Stimulated activated naive B cell treated with anti-CD40 and anti-IgM and Interleukin-4, amounts not matched to agents 10 μg/mL and 1 μg/mL and 100 μg/mL, for 72 hours (primary cell): Measurements from ENCODE around the gene SIX2.

Experiments
- ATAC-seq, 2 donors: fragments of 150-1000 bp; cut with Tn5 transposase; replicated peaks; 2 replicates each; pipeline ENCODE4 v1.10.0; 2021; ENCODE audit warnings: moderate library complexity in 1 of 2
- DNase-seq: peaks from one replicate; pipeline ENCODE4 v3.0.0; 2021
- H3K27ac Mint-ChIP-seq: one replicate; pipeline ENCODE4 v1.8.0; 2022; ENCODE audit warnings: mild to moderate bottlenecking, mixed read lengths
- H3K27me3 Mint-ChIP-seq, 2 donors: one replicate each; pipeline ENCODE4 v1.8.0; 2022; ENCODE audit warnings: mixed read lengths in 2 of 2
- H3K36me3 Mint-ChIP-seq, 2 donors: one replicate each; pipeline ENCODE4 v1.8.0; 2022; ENCODE audit warnings: mixed read lengths in 2 of 2, mild to moderate bottlenecking in 1 of 2
- H3K4me1 Mint-ChIP-seq, 2 donors: one replicate each; pipeline ENCODE4 v1.8.0; 2022; ENCODE audit warnings: mixed read lengths in 2 of 2, mild to moderate bottlenecking in 1 of 2
- H3K4me3 Mint-ChIP-seq, 2 donors: one replicate each; pipeline ENCODE4 v1.8.0; 2022; ENCODE audit warnings: mild to moderate bottlenecking in 2 of 2, mixed read lengths in 2 of 2, moderate library complexity in 1 of 2
- H3K9me3 Mint-ChIP-seq, 2 donors: one replicate each; pipeline ENCODE4 v1.8.0; 2022; ENCODE audit warnings: mixed read lengths in 2 of 2, mild to moderate bottlenecking in 1 of 2

SIX2 gene

GRCh38 chr2:45011621-45012602, 2.7 kb upstream of the SIX2 start:
- H3K27me3 Mint-ChIP-seq: peaks cover 78 to 93% of the 10 kb centered on the region in 2 donors
- H3K4me1 Mint-ChIP-seq: peaks cover 30 to 58% of the 10 kb centered on the region in 2 donors
- no peak for ATAC-seq
- no peaks in the 10 kb centered on the region for H3K9me3 Mint-ChIP-seq
- DNase-seq: no peak
- H3K27ac Mint-ChIP-seq: no peak overlapping the region
- no peak overlapping the region for H3K4me3 Mint-ChIP-seq
- H3K36me3 Mint-ChIP-seq: no peaks in the 10 kb centered on the region

- ATAC-seq (no peak), DNase-seq (no peak)
- Mint-ChIP-seq H3K27me3 (peaks cover 80 to 93% of the 10 kb centered on the region in 2 donors), H3K36me3 (no peaks in the 10 kb centered on the region), H3K9me3 (no peaks in the 10 kb centered on the region), H3K27ac (no peak overlapping the region), H3K4me1 (peaks cover 35 to 65% of the 10 kb centered on the region in 2 donors), H3K4me3 (peak overlapping the region; percentile 23 to 38)
These were observed 1.9 kb upstream of the SIX2 start for GRCh38 chr2:45011121-45011520.

- peak overlapping the region; percentile 72 for H3K27ac Mint-ChIP-seq
- DNase-seq (no peak), ATAC-seq (no peak)
- no peaks in the 10 kb centered on the region for H3K36me3 Mint-ChIP-seq
- peak overlapping the region; percentile 23 to 88 for H3K4me3 Mint-ChIP-seq
- H3K4me1 Mint-ChIP-seq: peaks cover 35 to 70% of the 10 kb centered on the region in 2 donors
- H3K27me3 Mint-ChIP-seq: peaks cover 77 to 93% of the 10 kb centered on the region in 2 donors
- no peaks in the 10 kb centered on the region for H3K9me3 Mint-ChIP-seq
These were observed 1.4 kb upstream of the SIX2 start for GRCh38 chr2:45010702-45011012.

- peaks cover 76 to 93% of the 10 kb centered on the region in 2 donors for H3K27me3 Mint-ChIP-seq
- ATAC-seq (no peak), DNase-seq (no peak)
- H3K36me3 Mint-ChIP-seq: no peaks in the 10 kb centered on the region
- H3K9me3 Mint-ChIP-seq: no peaks in the 10 kb centered on the region
- H3K27ac Mint-ChIP-seq: peak overlapping the region; percentile 75
- H3K4me1 Mint-ChIP-seq: peaks cover 38 to 75% of the 10 kb centered on the region in 2 donors
- H3K4me3 Mint-ChIP-seq: peak overlapping the region; percentile 84 to 88
These were observed 863 bp upstream of the SIX2 start for GRCh38 chr2:45009928-45010701.

GRCh38 chr2:45008296-45009129, 739 bp downstream of the SIX2 start:
- peak overlapping the region; percentile 54 for H3K27ac Mint-ChIP-seq
- H3K4me3 Mint-ChIP-seq: peak overlapping the region; percentile 74 to 83
- peaks cover 77 to 97% of the 10 kb centered on the region in 2 donors for H3K27me3 Mint-ChIP-seq
- ATAC-seq: peak; percentile 6 to 29
- no peak for DNase-seq
- peaks cover 46 to 83% of the 10 kb centered on the region in 2 donors for H3K4me1 Mint-ChIP-seq
- H3K9me3 Mint-ChIP-seq: no peaks in the 10 kb centered on the region
- no peaks in the 10 kb centered on the region for H3K36me3 Mint-ChIP-seq

GRCh38 chr2:45007961-45008295, 1.3 kb downstream of the SIX2 start:
- DNase-seq (no peak), ATAC-seq (no peak)
- H3K4me3 Mint-ChIP-seq: peak overlapping the region in 1 of 2 donors; percentile 44
- peaks cover 83 to 97% of the 10 kb centered on the region in 2 donors for H3K27me3 Mint-ChIP-seq
- H3K27ac Mint-ChIP-seq: peak overlapping the region; percentile 54
- no peaks in the 10 kb centered on the region for H3K36me3 Mint-ChIP-seq
- no peaks in the 10 kb centered on the region for H3K9me3 Mint-ChIP-seq
- H3K4me1 Mint-ChIP-seq: peaks cover 48 to 83% of the 10 kb centered on the region in 2 donors

GRCh38 chr2:45006942-45007287, 2.3 kb downstream of the SIX2 start:
- H3K27me3 Mint-ChIP-seq: peaks cover 81 to 97% of the 10 kb centered on the region in 2 donors
- H3K27ac Mint-ChIP-seq: no peak overlapping the region
- no peaks in the 10 kb centered on the region for H3K36me3 Mint-ChIP-seq
- ATAC-seq: no peak
- H3K9me3 Mint-ChIP-seq: no peaks in the 10 kb centered on the region
- H3K4me1 Mint-ChIP-seq: peaks cover 43 to 80% of the 10 kb centered on the region in 2 donors
- H3K4me3 Mint-ChIP-seq: no peak overlapping the region
- no peak for DNase-seq

- H3K9me3 Mint-ChIP-seq: no peaks in the 10 kb centered on the region
- no peaks in the 10 kb centered on the region for H3K36me3 Mint-ChIP-seq
- peaks cover 81 to 97% of the 10 kb centered on the region in 2 donors for H3K27me3 Mint-ChIP-seq
- peaks cover 45 to 81% of the 10 kb centered on the region in 2 donors for H3K4me1 Mint-ChIP-seq
- ATAC-seq: no peak
- peak overlapping the region; percentile 6 for H3K27ac Mint-ChIP-seq
- no peak for DNase-seq
- peak overlapping the region; percentile 18 to 33 for H3K4me3 Mint-ChIP-seq
These were observed 3.0 kb downstream of the SIX2 start for GRCh38 chr2:45006041-45006941.

GRCh38 chr2:45005261-45006002, 3.8 kb downstream of the SIX2 start:
- Mint-ChIP-seq H3K27me3 (peaks cover 80 to 97% of the 10 kb centered on the region in 2 donors), H3K9me3 (no peaks in the 10 kb centered on the region), H3K36me3 (no peaks in the 10 kb centered on the region), H3K4me1 (peaks cover 41 to 80% of the 10 kb centered on the region in 2 donors), H3K27ac (peak overlapping the region; percentile 7), H3K4me3 (peak overlapping the region in 1 of 2 donors; percentile 0)
- DNase-seq (no peak), ATAC-seq (no peak)

GRCh38 chr2:45004562-45005191, 4.6 kb downstream of the SIX2 start:
- DNase-seq: no peak
- Mint-ChIP-seq H3K27me3 (peaks cover 79 to 97% of the 10 kb centered on the region in 2 donors), H3K36me3 (no peaks in the 10 kb centered on the region), H3K27ac (peak overlapping the region; percentile 5), H3K4me1 (peaks cover 34 to 72% of the 10 kb centered on the region in 2 donors), H3K4me3 (peak overlapping the region; percentile 59 to 75), H3K9me3 (no peaks in the 10 kb centered on the region)
- no peak for ATAC-seq

- peaks cover 31 to 66% of the 10 kb centered on the region in 2 donors for H3K4me1 Mint-ChIP-seq
- peaks cover 81 to 98% of the 10 kb centered on the region in 2 donors for H3K27me3 Mint-ChIP-seq
- no peak for ATAC-seq
- no peaks in the 10 kb centered on the region for H3K9me3 Mint-ChIP-seq
- peak overlapping the region; percentile 59 to 75 for H3K4me3 Mint-ChIP-seq
- peak overlapping the region; percentile 33 for H3K27ac Mint-ChIP-seq
- DNase-seq: no peak
- H3K36me3 Mint-ChIP-seq: no peaks in the 10 kb centered on the region
These were observed 5.4 kb downstream of the SIX2 start for GRCh38 chr2:45003579-45004551.
